A549 (cell line): ENCODE measurements around the gene TPCN2. TPM values are rescaled to one million over a fixed set of nuclear protein-coding genes. Genes with fewer than 3 reads are reported as not detected.

Experiments used
- ATAC-seq, 2 experiments: fragments of 200-7000 bp in 1 of 2; fragments of >200 bp in 1 of 2; cut with Nextera tagmentation in 1 of 2; cut with Tn5 transposase in 1 of 2; 3 replicates each; pipeline versions ENCODE4 v1.8.0 to v1.9.1; 2018 to 2020; ENCODE audit warnings: mild to moderate bottlenecking in 1 of 2, moderate library complexity in 1 of 2
- CTCF ChIA-PET: fragments of 300-600 bp; sonication (Branson Sonifier 250); formaldehyde crosslinking; extraction: SDS; loops from one replicate; lab custom pipeline; 2021; ENCODE audit warnings: antibody characterized with exemption, inconsistent platforms; lab: Yijun Ruan, JAX
- POLR2A ChIA-PET: fragments of 350-600 bp; formaldehyde crosslinking; extraction: SDS; loops from one replicate; lab custom pipeline; 2021; ENCODE audit warnings: antibody characterized with exemption, inconsistent platforms; lab: Yijun Ruan, JAX
- DNase-seq, 2 experiments: peaks; one replicate each; pipeline versions ENCODE4 v3.0.0 to v3.0.0-alpha.2; 2011 to 2016; ENCODE audit warnings: low read depth in 1 of 2, low spot score in 1 of 2
- FAIRE-seq: peaks from 2 replicates; lab custom pipeline; 2011; peaks lifted over from hg19 to GRCh38; lab: Jason Lieb, UNC
- H3K27ac ChIP-seq, 2 experiments: fragments of >200 bp; sonication (Bioruptor Twin); formaldehyde crosslinking; 3 replicates each; pipeline ENCODE4 v1.5.1; 2016 to 2017
- H3K4me1 ChIP-seq: fragments of >200 bp; sonication (Bioruptor Twin); formaldehyde crosslinking; 3 replicates; pipeline ENCODE4 v1.6.1; 2016
- H3K4me2 ChIP-seq: fragments of >200 bp; sonication (Bioruptor Twin); formaldehyde crosslinking; 3 replicates; pipeline ENCODE4 v1.6.1; 2016
- H3K4me3 ChIP-seq: fragments of >200 bp; sonication (Bioruptor Twin); formaldehyde crosslinking; 3 replicates; pipeline ENCODE4 v1.5.1; 2016
- H3K9me3 ChIP-seq: fragments of >200 bp; sonication (Bioruptor Twin); formaldehyde crosslinking; 3 replicates; pipeline ENCODE4 v1.6.1; 2016
- BHLHE40 ChIP-seq: IDR thresholded peaks from 2 replicates; pipeline ENCODE4 v1.6.1; 2012; ENCODE audit warnings: low read depth, low read length, inconsistent platforms
- CBX8 ChIP-seq: fragments of 200-600 bp; sonication (generic); IDR thresholded peaks from 2 replicates; pipeline ENCODE4 v1.6.1; 2016
- CEBPB ChIP-seq, 2 experiments: fragments of >200 bp in 1 of 2; sonication (Bioruptor Twin) in 1 of 2; formaldehyde crosslinking in 1 of 2; IDR thresholded peaks; 2 replicates each; pipeline ENCODE4 v1.6.1; 2012 to 2016
- ESRRA ChIP-seq: fragments of 150-350 bp; IDR thresholded peaks from 2 replicates; pipeline ENCODE4 v1.6.1; 2014; ENCODE audit warnings: mild to moderate bottlenecking, low read length, borderline replicate concordance
- FOSL2 ChIP-seq, 2 experiments: fragments of 450-650 bp in 1 of 2; fragments of >200 bp in 1 of 2; sonication (Bioruptor Twin) in 1 of 2; formaldehyde crosslinking; IDR thresholded peaks; 2 replicates each; pipeline versions ENCODE4 v1.5.0 to v1.6.1; 2016 to 2020; ENCODE audit warnings: mild to moderate bottlenecking in 1 of 2, moderate library complexity in 1 of 2
- FOXS1 ChIP-seq: fragments of 250-450 bp; sonication (Bioruptor Pico); IDR thresholded peaks from 2 replicates; pipeline ENCODE4 v1.5.0; 2020; ENCODE audit warnings: mild to moderate bottlenecking, moderate library complexity
- GATA3 ChIP-seq: IDR thresholded peaks from 2 replicates; pipeline ENCODE4 v1.6.1; 2012; ENCODE audit warnings: borderline replicate concordance
- HEYL ChIP-seq: fragments of 250-450 bp; sonication (Bioruptor Pico); IDR thresholded peaks from 2 replicates; pipeline ENCODE4 v1.8.0; 2021; ENCODE audit warnings: mild to moderate bottlenecking, moderate library complexity
- HOXB13 ChIP-seq: fragments of 250-450 bp; sonication (Bioruptor Pico); IDR thresholded peaks from 2 replicates; pipeline ENCODE4 v1.5.0; 2020; ENCODE audit warnings: low read depth, mild to moderate bottlenecking, moderate library complexity
- HOXB5 ChIP-seq: fragments of 250-450 bp; sonication (Bioruptor Pico); IDR thresholded peaks from 2 replicates; pipeline ENCODE4 v1.5.0; 2020; ENCODE audit warnings: mild to moderate bottlenecking, moderate library complexity
- KDM1A ChIP-seq: fragments of 200-600 bp; sonication (generic); IDR thresholded peaks from 2 replicates; pipeline ENCODE4 v1.6.1; 2016; ENCODE audit warnings: low read depth, mild to moderate bottlenecking
- KDM5A ChIP-seq: fragments of 200-600 bp; sonication (generic); IDR thresholded peaks from 2 replicates; pipeline ENCODE4 v1.6.1; 2016; ENCODE audit warnings: antibody characterized with exemption, mild to moderate bottlenecking
- MAFK ChIP-seq: fragments of 450-650 bp; IDR thresholded peaks from 2 replicates; pipeline ENCODE4 v1.6.1; 2014; ENCODE audit not compliant: partially characterized antibody
- MAZ ChIP-seq: fragments of 150-350 bp; IDR thresholded peaks from 2 replicates; pipeline ENCODE4 v1.6.1; 2014; ENCODE audit warnings: antibody characterized with exemption, low read depth, low read length, borderline replicate concordance
- MYC ChIP-seq: IDR thresholded peaks from 2 replicates; pipeline ENCODE4 v1.6.1; 2012; ENCODE audit warnings: mild to moderate bottlenecking, inconsistent platforms, low read length, improper control_type of control experiment, borderline replicate concordance
- NFE2L2 ChIP-seq: fragments of 150-350 bp; conservative IDR thresholded peaks from 2 replicates; pipeline ENCODE4 v1.6.1; 2014; ENCODE audit warnings: low read length
- RARB ChIP-seq: fragments of 250-450 bp; sonication (Bioruptor Pico); IDR thresholded peaks from 2 replicates; pipeline ENCODE4 v1.8.0; 2021; ENCODE audit warnings: mild to moderate bottlenecking, moderate library complexity
- RCOR1 ChIP-seq: fragments of 150-350 bp; IDR thresholded peaks from 2 replicates; pipeline ENCODE4 v1.6.1; 2014; ENCODE audit warnings: antibody characterized with exemption, low read length, low read depth
- ZFP36 ChIP-seq: fragments of 450-650 bp; IDR thresholded peaks from 2 replicates; pipeline ENCODE4 v1.6.1; 2014; ENCODE audit warnings: borderline replicate concordance; ENCODE audit not compliant: partially characterized antibody
- ZNF302 ChIP-seq: fragments of 250-450 bp; sonication (Bioruptor Pico); IDR thresholded peaks from 2 replicates; pipeline ENCODE4 v1.9.0; 2021; ENCODE audit warnings: inconsistent platforms, mild to moderate bottlenecking, moderate library complexity
- ZSCAN20 ChIP-seq: fragments of 250-450 bp; sonication (Bioruptor Pico); IDR thresholded peaks from 2 replicates; pipeline ENCODE4 v1.8.0; 2022; ENCODE audit warnings: mild to moderate bottlenecking, moderate library complexity
- WGBS: methylation state at CpG from one replicate; pipeline ENCODE4 v1.1.6; 2017; ENCODE audit errors: missing lambda C conversion rate; 5-methylcytosine and 5-hydroxymethylcytosine counted together
- polyA plus RNA-seq, 4 experiments: library from polyadenylated mRNA; depleted of rRNA in 3 of 4; stranded (reverse); fragments of >200 nt; fragmentation: RNase III in 1 of 4; extraction: RNeasy Plus Mini Kit Qiagen cat#74134 plus additional on column Dnase treatment in 1 of 4; gene quantifications; 2 replicates in 3 of 4; 3 replicates in 1 of 4; pipeline ENCODE4 v1.2.3, GENCODE V29; 2011 to 2017
- TF ChIP-seq, protein P1 (sequence below): fragments of 250-450 bp; sonication (Bioruptor Pico); IDR thresholded peaks from 2 replicates; pipeline ENCODE4 v1.5.0; 2021; ENCODE audit warnings: mild to moderate bottlenecking, moderate library complexity, borderline replicate concordance
- TF ChIP-seq, protein P2 (sequence below): fragments of >200 bp; sonication (Bioruptor Twin); formaldehyde crosslinking; IDR thresholded peaks from 2 replicates; pipeline ENCODE4 v1.6.1; 2016
- TF ChIP-seq, protein P3 (sequence below): fragments of 450-650 bp; IDR thresholded peaks from 2 replicates; pipeline ENCODE4 v1.6.1; 2014; ENCODE audit warnings: antibody characterized with exemption
- TF ChIP-seq, protein P4 (sequence below): fragments of >200 bp; sonication (Bioruptor Twin); formaldehyde crosslinking; IDR thresholded peaks from 3 replicates; pipeline ENCODE4 v1.6.1; 2016
- TF ChIP-seq, protein P5 (sequence below): fragments of 150-350 bp; IDR thresholded peaks from 2 replicates; pipeline ENCODE4 v1.6.1; 2014; ENCODE audit warnings: low read depth, mild to moderate bottlenecking, low read length

Gene TPCN2
- polyA plus RNA-seq, 2 of the 4 experiments (the other 2 are of a cell fraction): 8.1 to 8.8 TPM

DNA sequence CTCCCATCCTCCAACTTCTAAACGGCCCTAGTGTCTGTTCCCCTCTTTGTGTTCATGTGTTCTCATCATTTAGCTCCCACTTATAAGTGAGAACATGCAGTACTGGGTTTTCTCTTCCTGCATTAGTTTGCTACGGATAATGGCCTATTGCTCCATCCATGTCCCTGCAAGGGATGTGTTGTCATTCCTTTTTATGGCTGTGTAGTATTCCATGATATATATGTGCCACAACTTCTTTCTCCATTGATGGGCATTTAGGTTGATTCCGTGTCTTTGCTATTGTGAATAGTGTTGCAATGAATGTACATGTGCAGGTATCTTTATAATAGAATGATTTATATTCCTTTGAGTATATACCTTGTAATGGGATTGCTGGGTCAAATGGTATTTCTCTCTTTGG, 101.4 kb downstream of the TPCN2 start (continued):
- TF ChIP-seq, protein P1, sequence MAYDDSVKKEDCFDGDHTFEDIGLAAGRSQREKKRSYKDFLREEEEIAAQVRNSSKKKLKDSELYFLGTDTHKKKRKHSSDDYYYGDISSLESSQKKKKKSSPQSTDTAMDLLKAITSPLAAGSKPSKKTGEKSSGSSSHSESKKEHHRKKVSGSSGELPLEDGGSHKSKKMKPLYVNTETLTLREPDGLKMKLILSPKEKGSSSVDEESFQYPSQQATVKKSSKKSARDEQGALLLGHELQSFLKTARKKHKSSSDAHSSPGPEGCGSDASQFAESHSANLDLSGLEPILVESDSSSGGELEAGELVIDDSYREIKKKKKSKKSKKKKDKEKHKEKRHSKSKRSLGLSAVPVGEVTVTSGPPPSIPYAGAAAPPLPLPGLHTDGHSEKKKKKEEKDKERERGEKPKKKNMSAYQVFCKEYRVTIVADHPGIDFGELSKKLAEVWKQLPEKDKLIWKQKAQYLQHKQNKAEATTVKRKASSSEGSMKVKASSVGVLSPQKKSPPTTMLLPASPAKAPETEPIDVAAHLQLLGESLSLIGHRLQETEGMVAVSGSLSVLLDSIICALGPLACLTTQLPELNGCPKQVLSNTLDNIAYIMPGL: no peak
- TF ChIP-seq RARB (CRISPR knock-in tag) (no peak), ZFP36 (no peak), ESRRA (no peak), FOSL2 (IDR thresholded peaks at IDR 0.05) (no peak), FOSL2 (CRISPR knock-in tag; IDR thresholded peaks at IDR 0.05) (no peak), KDM5A (no peak), MAFK (no peak), CEBPB (IDR thresholded peaks at IDR 0.05) (no peak)
- TF ChIP-seq, protein P2, sequence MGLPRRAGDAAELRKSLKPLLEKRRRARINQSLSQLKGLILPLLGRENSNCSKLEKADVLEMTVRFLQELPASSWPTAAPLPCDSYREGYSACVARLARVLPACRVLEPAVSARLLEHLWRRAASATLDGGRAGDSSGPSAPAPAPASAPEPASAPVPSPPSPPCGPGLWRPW: no peak

- ATAC-seq (no peak), DNase-seq (no peak), FAIRE-seq (no peak)
- peaks cover 8% of the 10 kb centered on the region; the same call in 2 of the 3 replicates for H3K4me1 ChIP-seq
- TF ChIP-seq HOXB5 (no peak), MAZ (no peak), RCOR1 (no peak), ZNF302 (CRISPR knock-in tag) (no peak), KDM1A (no peak), CBX8 (no peak), HOXB13 (CRISPR knock-in tag) (no peak), ZSCAN20 (no peak), KDM5A (no peak)
- TF ChIP-seq, protein P3, sequence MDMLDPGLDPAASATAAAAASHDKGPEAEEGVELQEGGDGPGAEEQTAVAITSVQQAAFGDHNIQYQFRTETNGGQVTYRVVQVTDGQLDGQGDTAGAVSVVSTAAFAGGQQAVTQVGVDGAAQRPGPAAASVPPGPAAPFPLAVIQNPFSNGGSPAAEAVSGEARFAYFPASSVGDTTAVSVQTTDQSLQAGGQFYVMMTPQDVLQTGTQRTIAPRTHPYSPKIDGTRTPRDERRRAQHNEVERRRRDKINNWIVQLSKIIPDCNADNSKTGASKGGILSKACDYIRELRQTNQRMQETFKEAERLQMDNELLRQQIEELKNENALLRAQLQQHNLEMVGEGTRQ: no peak
- TF ChIP-seq, protein P1: no peak
- ChIA-PET CTCF (interaction anchor here (0.6 kb wide), 2 partner anchors 39 to 408 kb away, joined by 3 to 4 read pairs; no protein-coding TSS in a partner anchor), POLR2A (no interaction called here)
- 81% methylated on average over 10 of the region's 10 CpGs for whole genome bisulfite sequencing
- H3K4me3 ChIP-seq: no peak overlapping the region
- H3K27ac ChIP-seq: no peak overlapping the region
- peaks cover 23% of the 10 kb centered on the region for H3K9me3 ChIP-seq
- H3K4me2 ChIP-seq: no peak overlapping the region
These were observed 103.1 kb downstream of the TPCN2 start for GRCh38 chr11:69151836-69152235.

GRCh38 chr11:69152733-69153421, 104.1 kb downstream of the TPCN2 start:
- ChIA-PET CTCF (interaction anchor here (0.6 to 4.2 kb wide), 3 partner anchors 21 to 491 kb away, joined by 3 to 21 read pairs (median 4); no protein-coding TSS in a partner anchor), POLR2A (no interaction called here)
- WGBS: 81% methylated on average over 23 of the region's 23 CpGs
- Histone ChIP-seq H3K4me3 (no peak overlapping the region), H3K4me2 (no peak overlapping the region), H3K27ac (no peak overlapping the region), H3K4me1 (peaks cover 10% of the 10 kb centered on the region; the same call in 2 of the 3 replicates), H3K9me3 (peaks cover 14% of the 10 kb centered on the region; the same call in 2 of the 3 replicates)
- ATAC-seq (no peak), FAIRE-seq (no peak), DNase-seq (no peak)
- TF ChIP-seq MYC (no peak), FOSL2 (IDR thresholded peaks at IDR 0.05) (no peak), FOSL2 (CRISPR knock-in tag; IDR thresholded peaks at IDR 0.05) (no peak), HEYL (CRISPR knock-in tag) (no peak), FOXS1 (CRISPR knock-in tag) (no peak), GATA3 (no peak), NFE2L2 (no peak), BHLHE40 (no peak)
- TF ChIP-seq, protein P4, sequence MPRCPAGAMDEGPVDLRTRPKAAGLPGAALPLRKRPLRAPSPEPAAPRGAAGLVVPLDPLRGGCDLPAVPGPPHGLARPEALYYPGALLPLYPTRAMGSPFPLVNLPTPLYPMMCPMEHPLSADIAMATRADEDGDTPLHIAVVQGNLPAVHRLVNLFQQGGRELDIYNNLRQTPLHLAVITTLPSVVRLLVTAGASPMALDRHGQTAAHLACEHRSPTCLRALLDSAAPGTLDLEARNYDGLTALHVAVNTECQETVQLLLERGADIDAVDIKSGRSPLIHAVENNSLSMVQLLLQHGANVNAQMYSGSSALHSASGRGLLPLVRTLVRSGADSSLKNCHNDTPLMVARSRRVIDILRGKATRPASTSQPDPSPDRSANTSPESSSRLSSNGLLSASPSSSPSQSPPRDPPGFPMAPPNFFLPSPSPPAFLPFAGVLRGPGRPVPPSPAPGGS: no peak
- TF ChIP-seq, protein P1: no peak
- TF ChIP-seq, protein P5, sequence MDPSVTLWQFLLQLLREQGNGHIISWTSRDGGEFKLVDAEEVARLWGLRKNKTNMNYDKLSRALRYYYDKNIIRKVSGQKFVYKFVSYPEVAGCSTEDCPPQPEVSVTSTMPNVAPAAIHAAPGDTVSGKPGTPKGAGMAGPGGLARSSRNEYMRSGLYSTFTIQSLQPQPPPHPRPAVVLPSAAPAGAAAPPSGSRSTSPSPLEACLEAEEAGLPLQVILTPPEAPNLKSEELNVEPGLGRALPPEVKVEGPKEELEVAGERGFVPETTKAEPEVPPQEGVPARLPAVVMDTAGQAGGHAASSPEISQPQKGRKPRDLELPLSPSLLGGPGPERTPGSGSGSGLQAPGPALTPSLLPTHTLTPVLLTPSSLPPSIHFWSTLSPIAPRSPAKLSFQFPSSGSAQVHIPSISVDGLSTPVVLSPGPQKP: no peak
